ENCODE data around the gene PMM2. TPM values are rescaled to one million over a fixed set of nuclear protein-coding genes. Genes with fewer than 3 reads are reported as not detected.

The PMM2 gene
- total RNA-seq, 1 donor from 2014 or later: 61.1 TPM

DNA sequence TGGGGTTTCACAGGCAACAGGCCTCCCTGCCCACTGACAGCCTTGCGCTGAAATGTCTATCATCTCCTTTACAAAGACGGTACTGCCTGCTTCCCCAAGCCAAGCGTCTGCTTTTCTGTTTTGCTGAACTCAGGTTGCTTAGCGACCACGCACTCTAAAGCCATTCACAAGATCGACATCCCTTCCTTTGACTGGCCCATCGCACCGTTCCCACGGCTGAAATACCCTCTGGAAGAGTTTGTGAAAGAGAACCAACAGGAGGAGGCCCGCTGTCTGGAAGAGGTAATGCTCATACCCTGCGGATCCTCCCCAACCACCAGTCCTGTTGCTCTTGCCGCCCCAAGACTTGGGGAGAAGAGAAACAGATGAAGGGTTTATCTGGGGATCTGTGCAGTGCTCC, 28.9 kb upstream of the PMM2 start:
- POLR2A ChIA-PET: no interaction called here
- H3K9me3 Mint-ChIP-seq: no peaks in the 10 kb centered on the region
- ATAC-seq (ENCODE audit: low read depth): no peak
- no peaks in the 10 kb centered on the region for H3K27me3 Mint-ChIP-seq
- H3K4me3 Mint-ChIP-seq: no peak overlapping the region
- H3K36me3 Mint-ChIP-seq (ENCODE audit: low read depth): peaks cover 51% of the 10 kb centered on the region
- no peak overlapping the region for H3K27ac Mint-ChIP-seq
- CTCF ChIA-PET: no interaction called here
- DNase-seq: no peak
- intact Hi-C loops (cut with micrococcal nuclease): no loop called here
- H3K4me1 Mint-ChIP-seq: no peaks in the 10 kb centered on the region
- TF ChIP-seq, protein P1, sequence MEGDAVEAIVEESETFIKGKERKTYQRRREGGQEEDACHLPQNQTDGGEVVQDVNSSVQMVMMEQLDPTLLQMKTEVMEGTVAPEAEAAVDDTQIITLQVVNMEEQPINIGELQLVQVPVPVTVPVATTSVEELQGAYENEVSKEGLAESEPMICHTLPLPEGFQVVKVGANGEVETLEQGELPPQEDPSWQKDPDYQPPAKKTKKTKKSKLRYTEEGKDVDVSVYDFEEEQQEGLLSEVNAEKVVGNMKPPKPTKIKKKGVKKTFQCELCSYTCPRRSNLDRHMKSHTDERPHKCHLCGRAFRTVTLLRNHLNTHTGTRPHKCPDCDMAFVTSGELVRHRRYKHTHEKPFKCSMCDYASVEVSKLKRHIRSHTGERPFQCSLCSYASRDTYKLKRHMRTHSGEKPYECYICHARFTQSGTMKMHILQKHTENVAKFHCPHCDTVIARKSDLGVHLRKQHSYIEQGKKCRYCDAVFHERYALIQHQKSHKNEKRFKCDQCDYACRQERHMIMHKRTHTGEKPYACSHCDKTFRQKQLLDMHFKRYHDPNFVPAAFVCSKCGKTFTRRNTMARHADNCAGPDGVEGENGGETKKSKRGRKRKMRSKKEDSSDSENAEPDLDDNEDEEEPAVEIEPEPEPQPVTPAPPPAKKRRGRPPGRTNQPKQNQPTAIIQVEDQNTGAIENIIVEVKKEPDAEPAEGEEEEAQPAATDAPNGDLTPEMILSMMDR (IDR thresholded peaks at IDR 0.05): no peak

DNA sequence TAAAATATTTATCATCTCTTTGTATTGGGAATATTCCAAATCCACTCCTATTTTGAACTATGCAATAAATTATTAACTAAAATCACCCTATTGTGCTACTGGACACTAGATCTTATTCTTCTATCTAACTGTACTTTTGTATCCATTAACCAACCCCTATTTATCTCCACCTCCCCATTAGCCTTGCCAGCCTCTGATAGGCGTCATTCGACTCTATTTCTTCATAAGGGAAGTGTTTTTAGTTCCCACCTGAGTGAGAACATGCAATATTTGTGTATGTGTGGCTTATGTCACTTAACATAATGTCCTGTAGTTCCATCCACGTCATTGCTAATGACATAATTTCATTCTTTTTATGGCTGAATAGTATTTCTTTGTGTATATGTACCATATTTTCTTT, 24.1 kb upstream of the PMM2 start:
- Mint-ChIP-seq H3K27ac (no peak overlapping the region), H3K36me3 (ENCODE audit: low read depth) (peaks cover 66% of the 10 kb centered on the region), H3K4me1 (no peaks in the 10 kb centered on the region), H3K9me3 (no peaks in the 10 kb centered on the region), H3K4me3 (no peak overlapping the region), H3K27me3 (no peaks in the 10 kb centered on the region)
- intact Hi-C loops (cut with micrococcal nuclease): no loop called here
- POLR2A ChIA-PET: no interaction called here
- TF ChIP-seq, protein P1 (IDR thresholded peaks at IDR 0.05): no peak
- DNase-seq (no peak), ATAC-seq (ENCODE audit: low read depth) (no peak)
- CTCF ChIA-PET: no interaction called here

DNA sequence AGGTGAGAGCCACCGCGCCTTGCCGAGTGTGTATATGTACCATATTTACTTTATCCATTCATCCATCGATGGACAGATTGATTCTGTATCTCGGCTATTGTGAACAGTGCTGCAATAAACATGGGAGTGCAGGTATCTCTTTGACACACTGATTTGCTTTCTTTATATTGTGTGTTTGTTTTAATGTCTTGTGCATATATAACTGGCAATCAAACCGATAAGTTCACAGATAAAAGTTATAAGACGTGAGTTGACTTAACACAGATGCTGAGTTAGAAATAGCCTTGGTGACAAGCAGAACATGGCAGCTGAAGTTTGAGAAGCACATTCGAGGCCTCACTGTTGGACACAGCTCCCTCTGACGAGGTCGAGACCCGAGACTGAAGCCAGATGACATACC, 23.4 kb upstream of the PMM2 start:
- POLR2A ChIA-PET: no interaction called here
- H3K27ac Mint-ChIP-seq: no peak overlapping the region
- intact Hi-C loops (cut with micrococcal nuclease): no loop called here

DNA sequence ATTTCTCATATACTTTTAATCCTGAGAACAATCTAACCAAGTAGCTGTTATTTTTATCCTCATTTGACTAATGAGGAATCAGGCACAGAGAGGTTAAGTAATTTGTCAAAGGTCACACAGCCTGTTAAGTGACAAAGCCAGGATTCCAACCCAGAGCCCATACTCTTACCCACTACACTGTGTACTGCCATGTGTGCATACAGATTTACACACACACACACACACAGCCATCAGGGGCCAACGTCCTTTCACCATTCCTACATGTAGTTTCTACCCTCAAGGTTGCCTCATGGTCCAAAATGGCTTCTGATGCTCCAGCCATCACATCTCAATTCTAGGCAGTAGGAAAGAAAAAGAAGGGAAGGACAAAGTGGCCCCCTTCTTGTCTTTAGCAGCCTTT, 22.3 kb upstream of the PMM2 start:
- no peak for DNase-seq
- TF ChIP-seq, protein P1 (IDR thresholded peaks at IDR 0.05): no peak
- intact Hi-C loops (cut with micrococcal nuclease): no loop called here
- Mint-ChIP-seq H3K27ac (no peak overlapping the region), H3K27me3 (no peaks in the 10 kb centered on the region), H3K9me3 (no peaks in the 10 kb centered on the region), H3K4me1 (no peaks in the 10 kb centered on the region), H3K4me3 (no peak overlapping the region), H3K36me3 (ENCODE audit: low read depth) (peaks cover 66% of the 10 kb centered on the region)
- CTCF ChIA-PET: no interaction called here
- no peak for ATAC-seq (ENCODE audit: low read depth)
- POLR2A ChIA-PET: no interaction called here

More for the DNA sequence above, 23.4 kb upstream of the PMM2 start:
- no peaks in the 10 kb centered on the region for H3K4me1 Mint-ChIP-seq
- peaks cover 62% of the 10 kb centered on the region for H3K36me3 Mint-ChIP-seq (ENCODE audit: low read depth)
- no peak overlapping the region for H3K4me3 Mint-ChIP-seq
- DNase-seq (no peak), ATAC-seq (ENCODE audit: low read depth) (no peak)
- H3K27me3 Mint-ChIP-seq: no peaks in the 10 kb centered on the region
- no peaks in the 10 kb centered on the region for H3K9me3 Mint-ChIP-seq
- CTCF ChIA-PET: no interaction called here
- TF ChIP-seq, protein P1 (IDR thresholded peaks at IDR 0.05): no peak

DNA sequence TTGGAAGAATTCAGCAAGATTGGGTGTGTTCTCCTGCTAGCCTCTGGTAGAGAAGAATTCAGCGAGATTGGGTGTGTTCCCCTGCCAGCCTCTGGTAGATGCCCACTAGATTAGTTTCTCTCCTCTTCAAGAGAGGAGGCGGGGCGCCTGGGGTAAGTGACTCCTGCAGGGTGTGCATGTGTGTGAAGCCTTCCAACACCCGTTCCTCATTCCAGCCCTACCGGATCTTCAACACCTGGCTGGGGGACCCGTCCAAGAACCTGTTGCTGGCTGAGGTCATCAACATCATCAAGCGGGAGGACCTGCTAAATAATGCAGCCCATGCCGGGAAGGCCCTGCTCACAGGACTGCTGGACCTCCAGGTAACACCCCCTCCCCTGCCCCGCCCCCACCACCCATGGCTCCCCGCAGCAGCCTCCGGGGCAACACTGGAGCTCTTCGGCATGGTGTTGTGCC, 21.5 kb upstream of the PMM2 start:
- Mint-ChIP-seq H3K4me1 (no peaks in the 10 kb centered on the region), H3K27ac (no peak overlapping the region), H3K9me3 (no peaks in the 10 kb centered on the region), H3K27me3 (no peaks in the 10 kb centered on the region), H3K36me3 (ENCODE audit: low read depth) (peaks cover 69% of the 10 kb centered on the region), H3K4me3 (no peak overlapping the region)
- ChIA-PET POLR2A (no interaction called here), CTCF (no interaction called here)
- intact Hi-C loops (cut with micrococcal nuclease): no loop called here
- DNase-seq (no peak), ATAC-seq (ENCODE audit: low read depth) (no peak)
- TF ChIP-seq, protein P1 (IDR thresholded peaks at IDR 0.05): no peak
